ENCODE measurements around the gene TRIO.

Gene TRIO

DNA sequence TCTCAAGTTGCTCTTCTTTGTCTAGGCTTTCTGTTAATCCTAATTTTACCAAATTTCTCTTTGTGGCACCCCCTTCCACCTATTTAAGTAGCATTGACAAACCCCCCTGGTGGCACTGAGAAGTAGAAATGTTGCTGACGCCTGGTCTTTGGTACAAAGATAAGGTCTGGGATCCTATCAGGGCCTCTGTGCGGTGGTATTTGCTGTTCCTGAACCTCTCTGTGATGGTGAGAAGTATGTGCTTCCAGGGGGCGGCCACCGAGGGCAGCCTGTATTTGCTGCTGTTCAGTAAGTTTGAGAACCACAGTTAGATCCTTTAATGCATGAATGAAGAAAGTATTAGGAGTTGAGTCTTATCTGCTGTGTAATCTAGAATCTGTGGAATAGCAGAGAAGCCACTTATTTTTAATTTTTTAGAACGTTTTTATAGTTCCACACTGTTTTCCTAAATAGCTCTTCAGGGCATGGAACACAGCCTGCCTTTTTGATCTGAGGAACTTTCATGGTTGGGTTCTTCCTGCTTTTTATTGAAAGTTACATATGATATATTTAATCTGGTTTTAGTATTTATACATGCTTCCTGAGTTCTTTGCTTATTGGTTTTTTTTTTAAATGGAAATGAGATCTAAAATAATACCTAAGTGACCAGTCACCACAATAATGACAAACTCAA lies 124.2 kb downstream of the TRIO start:
- no peak for DNase-seq (ENCODE audit: low read depth)

- no peak for DNase-seq (ENCODE audit: low read depth)
Measured at GRCh38 chr5:14267991-14268708, 125.0 kb downstream of the TRIO start.

DNA sequence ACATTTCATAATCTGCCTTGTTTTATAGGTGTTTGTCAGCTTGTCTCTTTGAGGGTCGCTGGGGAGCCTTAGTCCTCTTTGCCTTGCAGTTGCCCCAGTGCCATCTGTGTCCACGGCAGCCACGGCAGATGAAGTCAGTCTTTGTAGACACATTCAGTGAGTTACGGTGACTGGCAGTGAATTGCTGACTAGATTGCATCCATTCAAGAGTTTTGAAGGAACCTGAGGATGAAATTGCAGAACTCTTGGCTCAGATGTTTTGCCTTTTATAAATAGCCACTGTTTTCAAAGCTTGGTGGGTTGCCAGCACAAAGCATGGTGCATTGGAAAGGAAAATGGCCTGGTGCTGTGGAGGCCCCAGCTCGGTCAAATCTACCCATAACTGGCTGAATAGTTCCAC lies 125.6 kb downstream of the TRIO start:
- no peak for DNase-seq (ENCODE audit: low read depth)

DNA sequence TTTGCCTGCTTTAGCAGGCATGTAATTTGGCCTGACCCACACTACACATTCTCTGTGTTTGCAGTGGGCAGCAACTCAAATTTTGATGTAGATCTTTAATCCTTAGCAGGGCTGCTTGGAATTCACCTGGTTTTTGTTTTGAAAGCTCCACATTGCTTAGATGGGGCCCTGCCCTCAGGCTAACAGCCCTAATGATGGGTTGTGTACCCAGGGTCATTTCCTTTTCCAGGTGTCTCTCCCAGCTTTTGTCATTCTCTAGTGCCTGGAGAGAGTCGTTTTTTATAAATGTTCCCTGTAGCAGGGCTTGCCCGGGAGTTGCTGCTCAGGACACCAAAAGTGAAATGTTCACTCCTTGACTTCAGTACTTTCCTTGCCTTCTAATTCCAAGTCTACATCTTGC lies 126.3 kb downstream of the TRIO start:
- no peak for DNase-seq (ENCODE audit: low read depth)

DNA sequence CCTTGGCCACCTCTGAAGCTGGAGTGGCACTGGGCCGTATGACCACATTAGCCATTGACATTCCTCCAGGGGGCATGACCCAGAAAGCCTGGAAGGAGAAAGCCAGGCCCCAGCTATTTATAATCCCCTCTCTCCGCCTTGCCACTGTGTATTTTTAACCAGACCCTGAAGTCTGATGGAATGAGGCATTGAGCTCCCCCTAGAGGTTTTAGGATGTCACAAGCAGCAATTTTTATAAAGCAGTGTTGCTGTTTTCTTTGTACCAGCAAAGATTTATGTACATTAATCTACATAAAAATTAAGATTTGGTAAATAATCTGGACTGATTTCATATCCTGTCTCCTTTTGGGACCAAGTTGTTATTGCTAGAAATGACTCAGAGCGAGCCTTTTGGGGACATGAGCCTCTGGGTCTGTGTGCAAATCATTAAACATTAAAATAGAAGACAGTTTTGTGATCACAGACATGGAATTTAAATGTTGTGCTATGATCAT lies 127.1 kb downstream of the TRIO start:
- DNase-seq (ENCODE audit: low read depth), result no peak

- no peak for DNase-seq (ENCODE audit: low read depth)
Measured at GRCh38 chr5:14272548-14273205, 129.5 kb downstream of the TRIO start.

- no peak for DNase-seq (ENCODE audit: low read depth)
Measured at GRCh38 chr5:14273207-14273767, 130.1 kb downstream of the TRIO start.

GRCh38 chr5:14276380-14276779 lies 133.2 kb downstream of the TRIO start:
- DNase-seq (ENCODE audit: low read depth), result no peak

- no peak for DNase-seq (ENCODE audit: low read depth)
Measured at GRCh38 chr5:14277385-14278320, 134.5 kb downstream of the TRIO start.

- DNase-seq (ENCODE audit: low read depth), result no peak
Measured at GRCh38 chr5:14280294-14280854, 137.2 kb downstream of the TRIO start.

GRCh38 chr5:14281746-14282181 lies 138.6 kb downstream of the TRIO start:
- DNase-seq (ENCODE audit: low read depth), result no peak

GRCh38 chr5:14283139-14283538 lies 140.0 kb downstream of the TRIO start:
- no peak for DNase-seq (ENCODE audit: low read depth)

GRCh38 chr5:14284392-14285148 lies 141.4 kb downstream of the TRIO start:
- DNase-seq (ENCODE audit: low read depth), result no peak

GRCh38 chr5:14286007-14286406 lies 142.9 kb downstream of the TRIO start:
- DNase-seq (ENCODE audit: low read depth), result no peak

DNA sequence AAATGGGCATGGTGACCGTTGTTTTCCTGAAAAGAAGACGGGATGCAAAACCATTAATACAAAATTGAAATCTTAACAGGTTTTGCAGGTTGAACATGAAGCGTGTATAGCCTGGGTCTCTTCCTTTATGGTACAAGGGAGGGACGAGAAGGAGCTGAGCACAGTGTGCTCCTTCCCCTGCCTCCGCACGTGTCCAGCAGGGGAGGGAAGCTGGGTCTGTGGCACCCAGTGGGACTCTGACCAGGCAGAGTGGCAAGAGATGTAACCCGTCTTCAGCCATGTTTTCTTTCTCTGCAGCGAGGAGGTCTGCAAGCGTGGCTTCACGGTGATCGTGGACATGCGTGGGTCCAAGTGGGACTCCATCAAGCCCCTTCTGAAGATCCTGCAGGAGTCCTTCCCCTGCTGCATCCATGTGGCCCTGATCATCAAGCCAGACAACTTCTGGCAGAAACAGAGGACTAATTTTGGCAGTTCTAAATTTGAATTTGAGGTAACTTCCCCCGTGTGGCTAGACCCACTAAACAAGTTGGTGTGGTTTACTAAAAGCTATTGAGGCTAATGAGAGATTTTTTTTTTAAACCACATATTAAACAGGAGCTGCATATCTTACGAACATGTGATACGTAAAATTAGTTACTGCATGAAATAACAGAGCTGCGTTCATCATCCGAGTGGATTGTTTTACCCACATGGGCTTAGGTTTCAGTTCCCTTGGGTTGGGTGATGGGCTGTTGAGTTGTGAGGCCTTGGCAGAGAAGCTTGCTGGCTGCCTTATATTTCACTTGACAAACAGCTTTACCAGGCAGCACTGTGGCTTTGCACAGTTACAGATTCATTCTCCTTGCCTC lies 143.7 kb downstream of the TRIO start:
- no peak for DNase-seq (ENCODE audit: low read depth)

GRCh38 chr5:14292766-14293658 lies 149.9 kb downstream of the TRIO start:
- no peak for DNase-seq (ENCODE audit: low read depth)

- no peak for DNase-seq (ENCODE audit: low read depth)
Measured at GRCh38 chr5:14295610-14296009, 152.5 kb downstream of the TRIO start.

- no peak for DNase-seq (ENCODE audit: low read depth)
Measured at GRCh38 chr5:14296533-14297331, 153.6 kb downstream of the TRIO start.

Data from stimulated activated CD8-positive, alpha-beta memory T cell treated with anti-CD3 and anti-CD28 coated beads, Interleukin-15, amount 100 ng/mL, for 1 hour (primary cell).